HepG2 (cell line): Measurements from ENCODE around the gene SPAG7. TPM values are rescaled to one million over a fixed set of nuclear protein-coding genes. Genes with fewer than 3 reads are reported as not detected.

ENCODE experiments used
- ATAC-seq: fragments of 200-7000 bp; cut with Tn5 transposase; 3 replicates; pipeline ENCODE4 v1.9.1; 2020; ENCODE audit warnings: mild to moderate bottlenecking, moderate library complexity
- BruUV-seq: library from RNA; stranded (reverse); fragments of 400-500 nt; replicated peaks from 2 replicates; lab custom pipeline; 2021; lab: Mats Ljungman, UMichigan
- CTCF ChIA-PET: fragments of 300-600 bp; formaldehyde crosslinking; extraction: SDS; loops from one replicate; lab custom pipeline; 2021; ENCODE audit warnings: low total read pairs, inconsistent platforms, low intra/inter-chr PET ratio; lab: Yijun Ruan, JAX
- POLR2A ChIA-PET: fragments of 350-600 bp; sonication (Branson Sonifier 250); formaldehyde crosslinking; loops from one replicate; lab custom pipeline; 2020; ENCODE audit warnings: antibody characterized with exemption, inconsistent platforms; lab: Yijun Ruan, JAX
- DNase-seq: peaks from one replicate; pipeline ENCODE4 v3.0.0-alpha.2; 2015; ENCODE audit warnings: low spot score
- FAIRE-seq: peaks from 3 replicates; lab custom pipeline; 2011; peaks lifted over from hg19 to GRCh38; lab: Jason Lieb, UNC
- H2AFZ ChIP-seq: one replicate; pipeline ENCODE4 v1.6.1; 2011; ENCODE audit warnings: low read length, inconsistent platforms
- H3K27ac ChIP-seq: fragments of 300-600 bp; 3 replicates; pipeline ENCODE4 v1.8.0; 2011; ENCODE audit warnings: mixed run types, mild to moderate bottlenecking, mixed read lengths, low read length, inconsistent platforms; ENCODE audit not compliant: insufficient read depth; ENCODE audit errors: extremely low read length
- H3K27me3 ChIP-seq, 2 experiments: fragments of 200-600 bp in 1 of 2; 2 replicates in 1 of 2; 3 replicates in 1 of 2; pipeline versions ENCODE4 v1.6.0 to v1.8.0; 2011; ENCODE audit warnings: low read length in 2 of 2, mild to moderate bottlenecking in 2 of 2, moderate library complexity in 2 of 2, inconsistent platforms in 1 of 2; ENCODE audit not compliant: insufficient read depth in 2 of 2, control insufficient read depth in 1 of 2
- H3K36me3 ChIP-seq, 2 experiments: fragments of 200-600 bp in 1 of 2; replicated peaks in 1 of 2; 2 replicates in 1 of 2; 3 replicates in 1 of 2; pipeline versions ENCODE4 v1.5.1 to v1.8.0; 2011; ENCODE audit warnings: low read length in 2 of 2, inconsistent platforms in 1 of 2; ENCODE audit not compliant: insufficient read depth in 2 of 2, control insufficient read depth in 1 of 2
- H3K4me1 ChIP-seq: 2 replicates; pipeline ENCODE4 v1.5.1; 2012; ENCODE audit warnings: low read length, inconsistent platforms; ENCODE audit not compliant: insufficient read depth
- H3K4me2 ChIP-seq: 2 replicates; pipeline ENCODE4 v1.6.0; 2011; ENCODE audit warnings: low read depth, low read length, inconsistent platforms
- H3K4me3 ChIP-seq, 3 experiments: fragments of 200-600 bp in 1 of 3; sonication (generic), shearing (Covaris generic) in 1 of 3; replicated peaks in 1 of 3; 2 replicates each; pipeline ENCODE4 v1.5.1; 2011 to 2016; ENCODE audit warnings: low read length in 3 of 3, inconsistent platforms in 2 of 3, low read depth in 2 of 3, mild to moderate bottlenecking in 2 of 3, control low read depth in 1 of 3, mixed read lengths in 1 of 3; ENCODE audit not compliant: insufficient read depth in 1 of 3
- H3K79me2 ChIP-seq: one replicate; pipeline ENCODE4 v1.6.1; 2011; ENCODE audit warnings: low read length, inconsistent platforms; ENCODE audit not compliant: insufficient read depth
- H3K9ac ChIP-seq: 2 replicates; pipeline ENCODE4 v1.6.0; 2011; ENCODE audit warnings: mild to moderate bottlenecking, low read depth, low read length, inconsistent platforms; ENCODE audit not compliant: insufficient read depth
- H3K9me3 ChIP-seq: 2 replicates; pipeline ENCODE4 v1.5.1; 2012; ENCODE audit warnings: mild to moderate bottlenecking, low read length
- H4K20me1 ChIP-seq: 2 replicates; pipeline ENCODE4 v1.6.0; 2011; ENCODE audit warnings: inconsistent platforms, mild to moderate bottlenecking, low read length, moderate library complexity; ENCODE audit not compliant: insufficient read depth
- CHD2 ChIP-seq: IDR thresholded peaks from 2 replicates; pipeline ENCODE4 v1.6.1; 2011; ENCODE audit warnings: low read depth, low read length, improper control_type of control experiment
- FOXK2 ChIP-seq: fragments of 450-650 bp; IDR thresholded peaks from 2 replicates; pipeline ENCODE4 v1.6.1; 2016
- HDAC2 ChIP-seq: sonication (generic); formaldehyde crosslinking; IDR thresholded peaks from 2 replicates; pipeline ENCODE4 v1.4.0; 2020; ENCODE audit warnings: missing genetic modification reagents
- MIXL1 ChIP-seq: IDR thresholded peaks from 2 replicates; pipeline ENCODE4 v1.6.1; 2016
- MZF1 ChIP-seq: sonication (generic); formaldehyde crosslinking; IDR thresholded peaks from 2 replicates; pipeline ENCODE4 v1.8.1; 2023; ENCODE audit warnings: mild to moderate bottlenecking, missing genetic modification reagents, borderline replicate concordance
- PHF21A ChIP-seq: sonication (generic); formaldehyde crosslinking; IDR thresholded peaks from 2 replicates; pipeline ENCODE4 v1.5.0; 2020; ENCODE audit warnings: mild to moderate bottlenecking, missing genetic modification reagents
- ZNF883 ChIP-seq: sonication (generic); formaldehyde crosslinking; IDR thresholded peaks from 2 replicates; pipeline ENCODE4 v1.5.1; 2020; ENCODE audit warnings: mild to moderate bottlenecking, missing genetic modification reagents; ENCODE audit errors: not compliant biosample characterization
- WGBS: methylation state at CpG from one replicate; pipeline ENCODE4 v1.1.6; 2017; ENCODE audit warnings: low lambda C conversion rate; 5-methylcytosine and 5-hydroxymethylcytosine counted together
- in situ Hi-C: cut with HindIII; loops from 2 replicates; pipeline ENCODE4 v1.10.0; 2017; ENCODE audit warnings: low pct_unique_long_range_greater_than_20kb; ENCODE audit not compliant: extremely low pct_ligation_motif_present
- intact Hi-C: fragments of 100-400 bp; cut with micrococcal nuclease; formaldehyde crosslinking; loops from one replicate; pipeline ENCODE4 v1.10.0; 2022; ENCODE audit not compliant: unreplicated experiment
- polyA plus RNA-seq, 8 experiments: library from polyadenylated mRNA; depleted of rRNA in 3 of 8; stranded (reverse) in 7 of 8; unstranded in 1 of 8; fragments of >200 nt; fragmentation: Illumina TruSeq in 4 of 8; extraction: Trizol in 4 of 8; gene quantifications; 2 replicates each; pipeline versions ENCODE4 v1.2.1 to v1.2.3, GENCODE V29; 2011 to 2016; ENCODE audit warnings: low read depth in 4 of 8, missing spikeins in 1 of 8, mixed read lengths in 1 of 8; ENCODE audit not compliant: insufficient read depth in 1 of 8
- total RNA-seq, 5 experiments: library from RNA; depleted of rRNA; stranded (reverse); fragments of >200 nt; fragmentation: Illumina TruSeq; extraction: Trizol; gene quantifications; 2 replicates each; pipeline ENCODE4 v1.2.3, GENCODE V29; 2016; ENCODE audit warnings: low read depth in 1 of 5
- TF ChIP-seq, protein P1 (sequence below): IDR thresholded peaks from 2 replicates; pipeline ENCODE4 v1.6.1; 2012; ENCODE audit warnings: low read depth, low read length, improper control_type of control experiment
- TF ChIP-seq, protein P2 (sequence below), 2 experiments: sonication (generic) in 1 of 2; formaldehyde crosslinking in 1 of 2; IDR thresholded peaks; 2 replicates each; pipeline versions ENCODE4 v1.6.1 to v1.9.0; 2014 to 2022; ENCODE audit warnings: antibody characterized with exemption in 1 of 2, borderline replicate concordance in 1 of 2, inconsistent platforms in 1 of 2, low read depth in 1 of 2, missing genetic modification reagents in 1 of 2

The SPAG7 gene
- total and polyA plus RNA-seq, 2 of the 13 experiments (the other 11 are each of a cell fraction or from before 2014, with no cell fraction given): 51.0 to 59.0 TPM

DNA sequence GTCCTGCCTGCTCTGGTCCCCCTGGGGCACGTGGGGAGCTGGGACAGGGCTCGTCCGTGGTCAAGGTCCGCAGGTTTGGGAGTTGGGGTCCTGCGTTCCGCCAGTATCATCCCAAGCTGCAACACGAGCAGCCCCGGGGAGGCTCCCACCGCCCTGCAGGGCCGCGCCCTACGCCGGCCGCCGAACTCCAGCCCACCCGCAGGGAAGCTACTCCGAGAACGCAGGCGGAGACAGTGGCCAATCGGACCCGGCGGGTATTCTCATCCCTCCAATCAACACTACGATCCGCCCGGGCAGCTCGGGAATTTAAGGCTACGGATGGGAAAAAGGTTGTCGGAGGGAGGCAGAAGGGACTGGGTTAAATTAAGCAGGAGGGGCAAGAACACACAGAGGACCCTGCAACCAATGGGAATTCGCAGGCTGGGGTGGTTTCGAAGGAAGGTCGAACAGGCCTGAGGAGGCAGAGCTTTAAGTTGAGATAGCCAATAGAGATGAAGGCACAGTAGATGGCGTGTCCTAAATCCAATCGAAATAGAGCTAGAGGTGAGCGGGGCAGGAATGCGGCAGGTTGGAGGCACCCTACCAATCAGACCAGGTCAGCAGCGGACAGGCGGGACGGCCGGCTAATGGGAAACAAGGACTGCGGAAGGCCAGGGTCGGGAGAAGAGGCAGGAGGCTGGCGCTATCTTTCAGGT is 626 bp downstream of the SPAG7 start:
- peaks cover 0 to 13% of the 10 kb centered on the region in 2 experiments; a peak in 2 of 5 replicates for H3K36me3 ChIP-seq
- WGBS: 6% methylated on average over 35 of the region's 42 CpGs
- peaks cover 27% of the 10 kb centered on the region for H3K79me2 ChIP-seq
- FAIRE-seq: peak; percentile 91
- H4K20me1 ChIP-seq: no peaks in the 10 kb centered on the region
- H3K4me2 ChIP-seq: peak overlapping the region; percentile 94
- H2AFZ ChIP-seq: no peak overlapping the region
- TSS peak; percentile 60 for BruUV-seq
- H3K9me3 ChIP-seq: no peaks in the 10 kb centered on the region
- peak overlapping the region; percentile 72 to 88 (median 77) for H3K4me3 ChIP-seq
- intact Hi-C loops: loop anchor here (1.0 to 10.0 kb wide), 3 partner anchors 17 to 252 kb away; partner anchors contain the start of gene ARRB2
- peak overlapping the region; percentile 91 for H3K9ac ChIP-seq
- ChIA-PET CTCF (no interaction called here), POLR2A (interaction anchor here (0.9 to 10.5 kb wide), 26 partner anchors 9 to 390 kb away, joined by 3 to 273 read pairs (median 6); partner anchors contain the start of genes ARRB2, CAMTA2, ENO3 and INCA1)
- in situ Hi-C loops: no loop called here
- peak overlapping the region; percentile 92 for H3K27ac ChIP-seq
- H3K27me3 ChIP-seq: no peaks in the 10 kb centered on the region; a peak in 1 of 5 replicates
- peak; percentile 91 for ATAC-seq
- H3K4me1 ChIP-seq: peaks cover 31% of the 10 kb centered on the region
- DNase-seq: peak; percentile 99
- TF ChIP-seq MZF1 (CRISPR knock-in tag): no peak
- TF ChIP-seq, protein P1, sequence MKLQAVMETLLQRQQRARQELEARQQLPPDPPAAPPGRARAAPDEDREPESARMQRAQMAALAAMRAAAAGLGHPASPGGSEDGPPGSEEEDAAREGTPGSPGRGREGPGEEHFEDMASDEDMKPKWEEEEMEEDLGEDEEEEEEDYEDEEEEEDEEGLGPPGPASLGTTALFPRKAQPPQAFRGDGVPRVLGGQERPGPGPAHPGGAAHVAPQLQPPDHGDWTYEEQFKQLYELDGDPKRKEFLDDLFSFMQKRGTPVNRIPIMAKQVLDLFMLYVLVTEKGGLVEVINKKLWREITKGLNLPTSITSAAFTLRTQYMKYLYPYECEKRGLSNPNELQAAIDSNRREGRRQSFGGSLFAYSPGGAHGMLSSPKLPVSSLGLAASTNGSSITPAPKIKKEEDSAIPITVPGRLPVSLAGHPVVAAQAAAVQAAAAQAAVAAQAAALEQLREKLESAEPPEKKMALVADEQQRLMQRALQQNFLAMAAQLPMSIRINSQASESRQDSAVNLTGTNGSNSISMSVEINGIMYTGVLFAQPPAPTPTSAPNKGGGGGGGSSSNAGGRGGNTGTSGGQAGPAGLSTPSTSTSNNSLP: peak; percentile 44; the same call in 1 of the 2 replicates
- peak; percentile 49; the same call in 1 of the 2 replicates for TF ChIP-seq FOXK2
- TF ChIP-seq MIXL1 (CRISPR knock-in tag): peak; percentile 35; the same call in 1 of the 2 replicates
- peak; percentile 90 for TF ChIP-seq PHF21A (CRISPR knock-in tag)
- peak; percentile 37 for TF ChIP-seq ZNF883 (CRISPR knock-in tag)
- TF ChIP-seq CHD2: peak; percentile 75
- peak; percentile 41; the same call in 1 of the 2 replicates for TF ChIP-seq HDAC2 (CRISPR knock-in tag)
- TF ChIP-seq, protein P2, sequence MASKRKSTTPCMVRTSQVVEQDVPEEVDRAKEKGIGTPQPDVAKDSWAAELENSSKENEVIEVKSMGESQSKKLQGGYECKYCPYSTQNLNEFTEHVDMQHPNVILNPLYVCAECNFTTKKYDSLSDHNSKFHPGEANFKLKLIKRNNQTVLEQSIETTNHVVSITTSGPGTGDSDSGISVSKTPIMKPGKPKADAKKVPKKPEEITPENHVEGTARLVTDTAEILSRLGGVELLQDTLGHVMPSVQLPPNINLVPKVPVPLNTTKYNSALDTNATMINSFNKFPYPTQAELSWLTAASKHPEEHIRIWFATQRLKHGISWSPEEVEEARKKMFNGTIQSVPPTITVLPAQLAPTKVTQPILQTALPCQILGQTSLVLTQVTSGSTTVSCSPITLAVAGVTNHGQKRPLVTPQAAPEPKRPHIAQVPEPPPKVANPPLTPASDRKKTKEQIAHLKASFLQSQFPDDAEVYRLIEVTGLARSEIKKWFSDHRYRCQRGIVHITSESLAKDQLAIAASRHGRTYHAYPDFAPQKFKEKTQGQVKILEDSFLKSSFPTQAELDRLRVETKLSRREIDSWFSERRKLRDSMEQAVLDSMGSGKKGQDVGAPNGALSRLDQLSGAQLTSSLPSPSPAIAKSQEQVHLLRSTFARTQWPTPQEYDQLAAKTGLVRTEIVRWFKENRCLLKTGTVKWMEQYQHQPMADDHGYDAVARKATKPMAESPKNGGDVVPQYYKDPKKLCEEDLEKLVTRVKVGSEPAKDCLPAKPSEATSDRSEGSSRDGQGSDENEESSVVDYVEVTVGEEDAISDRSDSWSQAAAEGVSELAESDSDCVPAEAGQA (IDR thresholded peaks at IDR 0.05; ENCODE audit: low read depth): no peak
- TF ChIP-seq, protein P2 (CRISPR knock-in tag; IDR thresholded peaks at IDR 0.05; ENCODE audit: borderline replicate concordance): 0 out of 2 replicates have a peak, but pooled peaks have one; percentile 36
